NCI-H2227 treated with DMSO at 0.1 percent for 48 hours (cell line): ENCODE results near the gene CLCNKB.

ENCODE experiments used
- DNase-seq: peaks from one replicate; lab custom pipeline; 2025; lab: John Stamatoyannopoulos, UW

CLCNKB gene

DNA sequence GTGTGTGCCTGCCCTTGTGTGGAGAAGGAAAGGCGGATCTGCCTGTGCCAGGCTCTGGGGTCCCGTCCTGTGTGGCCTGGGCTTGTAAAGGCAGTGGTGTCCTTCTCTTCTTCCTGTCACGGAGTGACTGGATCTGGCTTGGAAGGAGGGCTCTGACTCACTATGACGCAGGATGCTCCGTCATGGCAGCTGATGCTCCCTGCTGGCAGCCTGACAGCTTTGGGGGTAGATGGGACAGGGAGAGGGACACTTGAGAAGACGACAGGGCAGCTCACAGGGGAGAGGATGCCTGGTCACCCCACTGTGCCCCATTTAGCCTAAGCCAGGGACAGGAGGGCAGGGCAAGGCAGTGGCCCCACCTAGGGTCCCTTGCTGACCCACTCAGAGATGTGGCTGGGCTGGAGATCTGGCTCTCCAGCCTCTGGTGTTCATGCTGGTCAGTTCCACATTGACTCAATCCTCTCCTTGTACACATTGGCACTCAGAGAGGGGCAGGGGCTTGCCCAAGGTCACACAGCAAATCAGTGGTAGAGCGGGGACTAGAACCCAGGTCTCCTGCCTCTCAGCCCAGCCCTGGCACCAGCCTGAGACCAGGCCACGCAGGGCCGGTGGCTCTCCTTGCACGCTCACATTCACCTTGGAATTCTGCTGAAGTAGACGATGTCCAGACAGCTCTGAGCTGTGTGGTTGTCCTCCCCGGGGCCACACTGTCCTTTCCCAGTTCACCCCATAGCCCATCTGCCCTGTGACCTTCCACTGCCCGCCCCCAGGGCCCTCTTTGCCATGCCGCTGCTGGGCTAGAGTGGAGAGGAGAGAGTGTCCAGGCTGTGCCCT lies 32.7 kb downstream of the CLCNKB start:
- DNase-seq = no peak

DNA sequence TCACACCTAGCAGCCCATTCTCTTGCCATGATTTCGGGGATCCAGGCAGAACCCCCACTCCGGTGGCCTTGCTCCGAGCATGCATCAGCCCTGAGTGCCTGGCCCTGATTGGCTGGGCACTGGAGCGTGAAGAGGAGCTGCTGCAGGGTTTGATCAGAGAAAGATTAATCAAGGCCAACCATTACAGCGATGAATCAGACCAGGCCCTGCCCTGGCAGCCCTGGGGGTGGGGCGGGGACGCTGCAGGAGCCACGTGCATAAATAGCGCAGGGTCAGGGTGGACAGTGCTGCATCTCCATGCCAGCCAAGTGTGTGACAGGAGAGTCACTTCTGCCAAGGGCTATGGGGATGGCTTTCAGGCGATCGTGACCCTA lies 33.3 kb downstream of the CLCNKB start:
- no peak for DNase-seq

DNA sequence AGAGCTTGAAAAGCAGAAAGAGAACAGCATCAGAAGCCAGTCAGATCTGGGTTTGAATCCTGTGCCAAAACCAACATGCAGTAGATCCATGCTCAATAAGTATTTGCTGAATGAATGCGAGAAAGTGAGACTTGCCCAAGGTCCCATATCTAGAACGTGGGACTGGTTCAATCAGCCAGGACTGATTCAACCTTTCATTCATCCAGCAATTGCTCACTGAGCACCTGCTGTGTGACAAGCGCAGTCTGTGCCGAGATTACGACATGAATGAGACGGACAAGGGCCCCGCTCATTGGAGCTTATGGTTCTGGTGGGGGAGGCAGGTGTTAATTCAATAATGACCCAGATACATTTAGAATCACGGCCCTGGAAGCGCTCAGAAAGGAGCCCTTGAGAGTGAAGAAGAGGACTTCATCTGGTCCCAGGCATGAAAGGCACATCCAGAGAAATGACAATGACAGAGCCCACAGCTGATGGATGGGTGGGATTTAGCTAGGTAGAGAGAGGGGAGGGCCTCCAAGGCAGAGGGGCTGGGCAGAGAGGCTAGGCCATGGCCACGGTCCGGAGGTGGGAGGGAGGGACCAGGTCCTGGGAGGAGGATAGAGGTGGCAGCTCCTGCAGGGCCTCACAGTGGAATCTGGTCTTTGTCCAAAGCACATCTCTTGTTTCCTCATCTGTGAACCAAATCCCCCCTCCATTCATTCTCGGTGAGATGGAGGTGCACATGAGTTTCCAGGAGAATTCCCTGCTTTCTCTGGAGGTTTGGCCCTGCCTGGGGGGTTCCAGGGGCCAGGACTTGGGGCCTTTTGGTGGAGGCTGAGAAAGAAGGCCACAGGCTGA lies 34.0 kb downstream of the CLCNKB start:
- DNase-seq = no peak

DNA sequence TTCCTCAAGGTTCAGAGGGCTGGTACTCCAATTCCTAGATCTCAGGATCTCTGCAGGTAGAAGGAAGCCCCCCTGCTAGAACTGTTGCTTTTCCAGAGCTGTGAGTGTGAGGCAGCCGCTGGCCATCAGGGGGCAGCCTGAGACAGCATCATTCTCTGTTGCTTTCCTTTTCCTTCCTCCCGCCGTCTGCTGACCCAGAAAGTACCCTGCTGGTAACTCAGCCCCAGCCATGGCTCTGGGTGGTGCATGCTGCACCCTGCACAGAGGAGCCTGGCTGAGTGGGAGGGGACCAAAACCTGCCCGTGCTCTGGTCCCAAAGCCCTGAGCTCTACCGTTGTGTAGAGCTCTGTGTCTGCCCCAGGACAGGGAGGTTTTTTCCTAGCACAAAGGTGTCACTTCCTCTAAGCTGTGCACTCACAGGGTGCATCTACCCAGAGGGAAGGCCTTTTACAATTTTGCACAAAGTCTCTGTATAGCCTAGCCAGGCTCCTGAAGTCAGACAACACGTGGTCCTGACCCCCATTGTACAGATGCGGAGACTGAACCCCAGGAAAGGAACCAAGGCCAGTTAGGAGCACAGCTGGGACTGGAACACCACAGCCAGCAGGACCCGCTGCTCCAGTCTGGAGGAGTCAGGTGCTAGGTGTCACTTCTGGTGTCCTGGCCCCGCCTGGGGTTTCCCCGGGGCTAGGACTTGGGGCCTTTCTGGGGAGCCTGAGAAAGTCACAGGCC lies 35.5 kb downstream of the CLCNKB start:
- DNase-seq = peak; percentile 73

DNA sequence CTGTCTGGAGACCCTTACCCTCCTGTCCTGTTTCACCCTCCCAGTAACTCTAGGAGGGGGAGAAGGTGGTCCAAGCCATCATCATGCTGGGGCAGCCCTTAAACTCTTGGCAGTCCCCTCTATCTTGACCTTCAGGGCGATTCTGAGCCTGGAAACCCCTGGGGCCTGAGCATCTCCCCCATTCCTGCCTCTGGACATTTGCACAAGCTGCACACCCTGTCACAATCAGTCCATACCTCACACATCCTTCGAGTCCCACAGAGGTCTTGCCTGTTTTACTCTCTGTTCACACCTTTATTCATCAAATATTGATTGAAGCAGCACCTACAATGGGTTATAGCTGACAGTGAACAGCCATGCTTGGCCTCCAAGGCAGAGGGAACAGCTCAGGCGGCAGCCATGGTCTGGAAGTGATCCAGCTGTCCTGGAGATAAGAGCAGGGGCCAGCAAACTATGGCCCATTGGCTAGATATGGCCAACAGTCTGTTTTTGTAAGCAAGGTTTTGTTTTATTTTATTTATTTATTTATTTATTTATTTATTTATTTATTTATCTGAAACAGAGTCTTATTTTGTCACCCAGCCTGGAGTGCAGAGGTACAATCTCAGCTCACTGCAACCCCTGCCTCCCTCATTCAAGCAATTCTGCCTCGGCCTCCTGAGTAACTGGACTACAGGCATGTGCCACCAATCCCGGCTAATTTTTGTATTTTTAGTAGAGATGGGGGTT lies 37.0 kb downstream of the CLCNKB start:
- DNase-seq = no peak

DNA sequence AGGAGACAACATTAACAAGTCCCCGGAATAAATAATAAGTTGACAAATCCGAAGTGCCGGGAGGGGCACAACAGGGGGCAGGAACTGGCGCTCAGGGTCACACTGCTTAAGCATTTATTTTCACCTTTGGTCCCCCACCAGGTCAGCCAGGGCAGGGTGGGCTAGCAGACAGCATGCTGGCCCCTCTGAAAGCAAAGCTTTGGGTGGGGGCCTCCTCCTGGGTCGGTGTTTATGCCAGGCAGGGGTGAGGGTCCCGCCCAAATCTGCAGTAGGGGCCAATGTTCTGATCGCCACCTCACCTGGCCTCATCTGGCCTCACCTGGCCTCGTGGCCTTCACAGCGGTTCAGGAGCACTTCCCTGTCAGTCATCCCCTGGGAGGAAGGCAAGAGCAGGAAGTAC lies 38.1 kb downstream of the CLCNKB start:
- DNase-seq = no peak

DNA sequence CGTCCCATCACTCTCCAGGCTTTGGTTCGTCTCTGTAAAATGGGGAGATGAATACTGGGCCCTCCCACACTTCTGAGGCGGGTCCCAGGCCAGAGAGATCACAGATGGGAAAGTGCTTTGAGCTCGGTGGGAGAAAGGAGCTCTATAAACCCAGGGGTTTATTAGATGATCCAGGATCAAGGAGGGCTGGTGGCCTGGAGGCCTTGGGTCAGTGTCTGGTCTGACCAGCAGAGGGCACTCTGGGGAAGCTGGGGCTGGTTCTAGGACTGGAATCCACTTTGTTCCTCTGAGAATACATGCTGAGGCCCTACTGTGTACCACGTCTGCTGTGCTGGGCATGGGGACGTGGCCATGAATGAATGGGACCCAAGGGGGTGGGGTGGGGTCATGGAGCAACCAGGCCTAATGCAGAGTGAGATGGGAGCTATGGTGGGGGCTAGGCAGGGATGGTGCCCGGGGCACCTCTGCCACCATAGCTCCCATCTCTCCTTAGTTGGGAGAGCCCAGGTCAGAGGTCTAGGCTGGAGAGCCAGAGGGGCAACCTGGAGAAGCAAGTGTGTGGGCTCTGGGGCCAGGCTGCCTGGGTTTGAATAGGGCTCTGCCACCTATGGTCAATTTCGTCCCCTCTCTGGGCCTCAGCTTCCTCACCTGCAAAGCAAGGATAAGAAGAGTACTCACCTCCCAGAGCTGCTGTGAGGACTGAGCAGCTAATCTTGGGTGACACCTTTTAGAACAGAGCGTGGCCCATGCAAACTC lies 38.9 kb downstream of the CLCNKB start:
- no peak for DNase-seq

DNA sequence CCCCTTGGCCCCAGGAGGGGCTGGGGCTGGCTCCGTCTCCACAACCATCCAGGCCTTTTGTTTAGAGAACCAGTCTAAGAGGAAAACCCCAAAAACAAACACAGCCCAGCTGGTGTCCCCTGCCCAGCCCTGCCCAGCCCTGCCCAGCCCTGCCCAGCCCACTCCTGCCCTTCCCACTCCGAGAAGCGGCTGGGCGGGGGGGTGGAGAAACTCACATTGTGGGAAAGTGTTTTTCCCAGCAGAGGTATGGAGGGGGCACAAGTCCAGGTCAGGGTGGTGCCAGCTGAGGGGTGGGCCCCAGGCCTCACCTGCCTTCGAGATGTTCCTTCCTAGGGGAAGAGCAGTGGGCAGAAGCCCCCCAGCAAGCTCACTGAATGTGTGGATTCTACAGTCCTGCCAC lies 39.9 kb downstream of the CLCNKB start:
- no peak for DNase-seq

DNA sequence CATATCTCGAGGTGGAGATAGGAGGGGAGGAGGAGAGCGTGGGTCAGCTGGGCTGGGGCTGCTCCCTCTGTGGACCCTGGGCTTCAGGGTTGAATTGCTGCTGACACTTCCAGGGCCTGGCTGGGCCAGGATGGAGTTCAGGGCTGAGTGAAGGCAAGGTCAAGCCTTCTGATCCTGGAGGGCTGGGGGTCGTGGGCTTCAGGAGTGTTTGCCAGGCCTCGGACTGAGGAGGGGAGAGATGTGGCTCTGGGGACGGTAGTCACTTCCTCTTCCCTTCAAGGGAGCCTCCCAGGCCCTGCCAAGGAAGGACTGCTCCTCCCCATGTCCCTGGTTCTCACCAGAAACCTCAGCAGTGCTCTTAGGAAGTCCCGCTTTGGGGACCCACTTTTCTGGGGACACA lies 41.9 kb downstream of the CLCNKB start:
- DNase-seq = no peak

DNA sequence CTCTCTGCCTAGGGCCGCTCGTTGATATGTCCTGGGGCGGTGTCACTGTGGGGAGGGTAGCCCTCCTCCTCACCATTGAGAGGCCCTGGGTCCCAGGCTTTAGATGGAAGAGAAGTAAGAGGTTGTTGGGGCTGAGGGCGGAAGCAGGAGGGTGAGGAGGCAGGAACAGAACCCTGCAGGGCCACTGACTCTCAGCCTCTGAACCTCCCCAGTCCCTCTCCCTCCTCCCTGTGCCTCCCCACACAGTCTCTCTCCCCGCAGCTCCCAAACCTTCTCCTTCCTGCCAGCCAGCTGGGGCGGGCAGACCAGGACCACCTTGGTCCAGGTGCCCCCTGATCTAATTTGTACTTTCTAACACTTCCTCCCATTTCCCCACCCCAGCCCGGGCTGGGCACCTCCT lies 44.2 kb downstream of the CLCNKB start:
- no peak for DNase-seq

DNA sequence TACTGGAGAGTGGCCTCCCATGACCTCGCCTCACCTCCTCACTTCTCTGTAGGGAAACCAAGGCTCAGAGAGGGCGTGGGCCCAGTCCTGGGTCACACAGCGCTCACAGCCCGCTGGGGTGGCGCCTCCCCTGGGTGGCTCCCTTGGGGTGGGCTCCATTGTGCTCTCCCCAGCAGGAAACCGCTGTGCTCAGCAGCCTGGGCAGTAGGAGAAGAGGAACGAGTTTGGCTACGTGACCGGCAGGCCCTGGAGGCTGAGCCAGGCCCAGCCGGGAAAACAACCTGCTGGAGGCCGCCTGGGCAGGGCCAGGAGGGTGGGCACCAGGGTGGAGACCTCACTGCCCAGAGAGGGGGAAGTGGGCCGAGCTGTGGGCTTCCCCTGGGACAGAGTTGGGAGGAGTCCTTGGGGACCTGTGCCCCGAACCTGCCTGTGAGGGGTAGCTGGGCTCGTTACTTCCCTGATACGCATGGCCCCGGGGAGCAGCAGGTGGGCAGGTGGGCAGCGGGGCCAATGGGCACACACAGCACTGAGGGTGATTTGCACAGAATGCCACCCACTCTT lies 44.8 kb downstream of the CLCNKB start:
- DNase-seq = no peak

DNA sequence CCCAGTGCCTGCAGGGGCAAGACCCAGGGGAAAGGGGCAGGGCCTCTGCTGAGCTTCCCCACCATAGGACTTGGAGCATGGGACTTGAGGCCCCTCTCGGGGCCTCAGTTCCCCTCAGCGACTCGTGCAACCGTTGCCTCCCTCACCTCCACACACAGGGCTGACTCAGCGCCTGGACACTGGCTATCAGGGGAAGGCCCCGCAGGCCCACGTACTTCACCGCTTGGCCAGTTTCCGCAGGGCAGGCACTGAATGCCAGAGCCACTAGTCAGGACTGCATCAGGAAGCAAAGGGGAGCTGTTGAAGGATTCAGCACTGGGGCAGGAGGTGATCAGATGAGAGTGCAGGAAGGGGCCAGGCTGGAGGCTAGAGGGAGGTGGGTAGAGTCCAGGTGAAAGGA lies 45.4 kb downstream of the CLCNKB start:
- no peak for DNase-seq

DNA sequence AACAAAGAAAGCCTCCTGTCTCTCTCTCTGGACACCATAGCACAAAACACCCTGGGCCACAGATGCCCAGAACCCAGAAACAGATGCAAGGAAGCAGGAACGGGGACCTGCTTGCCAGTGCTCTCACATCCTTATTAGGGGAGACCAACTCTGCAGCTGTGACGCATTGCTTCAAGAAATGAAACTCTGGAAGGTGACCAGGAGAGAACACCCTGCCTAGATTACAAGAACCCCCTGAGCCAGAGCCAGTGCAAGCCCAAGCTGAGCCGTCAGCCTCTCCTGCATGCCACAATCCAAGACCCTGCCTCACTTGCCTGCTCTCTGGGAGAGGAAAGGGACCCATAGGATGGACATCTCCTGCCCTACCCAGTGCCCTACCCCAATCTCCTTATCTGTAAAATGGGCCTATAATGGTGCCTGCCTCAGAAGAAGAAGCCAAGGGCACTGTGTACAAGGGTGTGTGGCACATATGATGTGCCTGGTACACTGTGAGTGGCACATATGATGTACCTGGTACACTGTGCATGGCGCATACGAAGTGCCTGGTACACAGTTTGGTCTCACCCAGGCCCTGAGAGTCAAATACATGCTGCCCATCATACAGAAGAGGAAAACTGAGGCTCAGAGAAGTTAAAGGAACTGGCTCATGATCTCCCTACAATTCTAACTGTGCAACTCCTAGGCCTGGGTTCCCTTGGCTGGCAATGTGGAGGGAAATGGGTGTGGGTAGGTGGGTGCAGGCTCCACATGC lies 46.7 kb downstream of the CLCNKB start:
- DNase-seq = no peak

DNA sequence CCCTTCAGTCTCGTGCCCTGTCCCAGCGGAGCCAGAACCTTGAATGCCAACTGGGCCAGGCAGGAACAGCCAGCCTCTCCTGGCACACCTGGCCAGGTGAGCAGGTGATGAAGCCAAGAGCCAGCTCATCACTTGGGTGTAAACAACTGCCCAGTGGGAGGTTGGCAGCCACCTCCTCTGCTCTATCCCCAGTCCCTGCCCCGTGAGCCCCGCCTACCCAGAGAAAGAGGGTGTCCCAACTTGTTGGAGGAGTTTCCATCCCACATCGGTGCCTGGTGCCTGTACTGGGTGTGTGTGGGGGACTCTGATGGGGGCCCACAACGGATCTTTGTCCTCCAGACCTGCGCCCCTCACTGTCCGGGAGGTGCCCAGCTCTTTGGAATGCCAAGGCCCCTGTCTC lies 47.7 kb downstream of the CLCNKB start:
- no peak for DNase-seq

DNA sequence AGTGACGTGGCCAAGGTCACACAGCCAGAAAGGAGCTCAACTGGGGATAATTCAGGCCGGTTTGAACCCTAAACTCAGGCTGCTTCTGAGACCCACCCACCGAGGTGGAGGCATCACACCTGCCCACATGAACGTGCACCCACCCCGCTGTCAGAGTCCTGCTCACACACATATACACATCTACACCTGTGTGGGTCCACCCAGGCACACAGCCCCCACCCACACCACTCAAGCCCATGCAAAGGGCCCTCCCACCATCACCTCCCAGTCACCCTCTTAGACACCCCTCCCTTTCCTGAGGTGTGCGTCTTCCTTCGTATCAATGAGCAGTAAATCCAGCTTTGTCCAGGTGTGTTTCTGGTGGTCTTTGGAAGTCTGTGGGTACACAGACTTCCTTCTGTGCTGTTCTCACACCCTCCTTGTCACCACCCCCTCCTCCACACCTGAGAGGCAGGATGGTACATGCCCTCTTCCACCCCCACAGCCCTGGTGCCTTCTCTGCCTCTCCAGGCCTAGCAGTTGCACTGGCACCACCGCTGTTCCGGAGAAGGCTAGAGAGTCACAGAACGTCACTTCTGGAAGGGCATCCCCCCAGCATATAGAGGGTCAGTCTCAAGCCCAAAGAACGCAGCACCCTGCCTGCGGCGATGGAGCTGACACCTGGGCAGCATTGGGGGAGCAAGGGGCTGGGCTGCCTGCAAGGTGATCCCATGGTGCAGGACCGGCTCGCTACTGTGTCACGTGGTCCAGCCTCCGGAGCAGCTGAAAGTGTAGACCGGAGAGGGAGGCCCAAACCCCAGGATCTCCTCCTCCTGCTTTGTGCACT lies 48.7 kb downstream of the CLCNKB start:
- DNase-seq = no peak

DNA sequence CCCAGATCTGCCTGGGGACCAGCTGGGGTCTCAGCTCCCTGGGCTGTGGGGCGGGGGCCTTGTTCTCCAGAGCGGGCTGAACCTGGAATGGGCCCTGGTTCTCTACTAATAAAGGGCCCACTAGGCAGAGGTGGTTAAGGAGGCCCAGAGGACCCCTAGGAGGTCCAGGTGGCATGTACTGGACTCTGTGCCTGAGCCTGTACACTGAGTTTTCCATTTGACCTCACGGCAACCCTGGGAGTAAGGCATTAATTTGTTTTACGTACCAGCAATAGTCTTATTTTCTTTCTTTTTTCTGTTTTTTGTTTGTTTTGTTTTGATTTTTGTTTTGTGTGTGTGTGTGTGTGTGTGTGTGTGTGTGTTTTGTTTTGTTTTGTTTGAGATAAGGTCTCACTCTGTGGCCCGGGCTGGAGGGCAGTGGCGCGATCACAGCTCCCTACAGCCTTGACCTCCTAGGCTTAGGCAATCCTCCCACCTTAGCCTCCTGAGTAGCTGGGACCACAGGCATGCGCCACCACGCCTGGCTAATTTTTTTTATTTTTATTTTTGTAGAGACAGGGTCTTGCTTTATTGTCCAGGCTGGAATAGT lies 49.4 kb downstream of the CLCNKB start:
- no peak for DNase-seq

DNA sequence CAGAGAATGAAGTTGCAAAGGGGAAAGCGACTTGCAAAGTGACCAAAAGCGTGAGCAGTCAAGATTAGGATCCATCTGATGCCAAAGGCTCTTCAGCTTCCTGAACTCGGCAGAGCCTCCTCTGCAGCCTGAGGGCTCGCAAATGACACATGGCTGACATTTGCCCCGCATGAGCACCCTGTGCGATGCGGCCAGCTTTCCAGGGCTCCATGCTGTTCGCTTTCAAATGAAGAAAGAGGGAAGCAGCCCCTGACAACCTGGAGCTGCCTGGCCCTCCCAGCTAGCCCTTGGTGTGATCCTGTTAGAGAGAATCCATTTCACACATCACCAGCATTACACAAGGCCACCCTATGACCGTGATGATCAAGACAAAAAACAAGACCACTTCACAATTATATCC lies 50.0 kb downstream of the CLCNKB start:
- DNase-seq = no peak

DNA sequence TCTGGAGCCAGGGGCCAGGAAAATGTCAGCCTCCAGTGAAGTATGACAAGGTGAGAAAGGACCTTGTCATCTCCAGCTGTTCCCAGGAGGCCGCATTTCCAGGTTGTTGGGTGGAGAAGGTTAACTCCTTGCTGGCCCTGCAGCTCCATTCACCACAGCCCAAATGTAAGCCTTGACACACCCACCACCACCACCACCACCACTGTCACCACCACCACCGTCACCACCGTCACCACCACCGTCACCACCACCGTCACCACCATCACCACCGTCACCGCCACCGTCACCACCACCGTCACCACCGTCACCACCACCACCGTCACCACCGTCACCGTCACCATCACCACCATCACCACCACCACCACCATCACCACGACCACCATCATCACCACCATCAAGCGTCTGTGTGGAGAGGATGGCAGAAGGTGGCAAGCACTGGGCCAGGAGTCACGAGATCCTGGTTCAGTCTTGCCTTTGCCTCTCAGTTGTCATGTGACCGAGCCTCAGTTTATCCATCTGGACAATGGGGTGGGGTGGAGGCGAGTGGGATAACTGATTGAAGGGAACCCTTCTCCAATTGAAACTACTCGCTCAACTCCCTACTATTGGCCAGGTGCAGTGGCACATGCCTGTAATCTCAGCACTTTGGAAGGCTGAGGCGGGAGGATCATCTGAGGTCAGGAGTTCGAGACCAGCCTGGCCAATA lies 51.0 kb downstream of the CLCNKB start:
- no peak for DNase-seq
